HFFc6 (cell line): Measurements from ENCODE around the gene ARHGAP23. TPM values are rescaled to one million over a fixed set of nuclear protein-coding genes. Genes with fewer than 3 reads are reported as not detected.

Experiments used
- DNase-seq: peaks from one replicate; pipeline ENCODE4 v3.0.0-alpha.2; 2018
- H3K27ac Mint-ChIP-seq: 2 replicates; pipeline ENCODE4 v1.8.0; 2020; ENCODE audit warnings: mild to moderate bottlenecking, mixed read lengths
- H3K27me3 Mint-ChIP-seq: 2 replicates; pipeline ENCODE4 v1.8.0; 2021; ENCODE audit warnings: mild to moderate bottlenecking, moderate library complexity, mixed read lengths; ENCODE audit not compliant: insufficient read depth
- H3K36me3 Mint-ChIP-seq: 2 replicates; pipeline ENCODE4 v1.8.0; 2021; ENCODE audit warnings: low read depth, mixed read lengths
- H3K4me1 Mint-ChIP-seq: 2 replicates; pipeline ENCODE4 v1.8.0; 2020; ENCODE audit warnings: low read depth, mixed read lengths
- H3K4me3 Mint-ChIP-seq: 2 replicates; pipeline ENCODE4 v1.8.0; 2020; ENCODE audit warnings: mild to moderate bottlenecking, moderate library complexity, mixed read lengths
- H3K9me3 Mint-ChIP-seq: 2 replicates; pipeline ENCODE4 v1.8.0; 2020; ENCODE audit warnings: mild to moderate bottlenecking, mixed read lengths
- CTCF ChIP-seq: fragments of 200-600 bp; sonication (generic); IDR thresholded peaks from 2 replicates; pipeline ENCODE4 v1.5.0; 2021; ENCODE audit warnings: antibody characterized with exemption, mild to moderate bottlenecking
- total RNA-seq, 6 experiments: library from RNA; stranded (reverse); fragmentation: NEBNext Ultra II Directional; extraction: Animal tissue kit (Norgen Biotek cat#: 25700); gene quantifications; 2 replicates in 1 of 6; 3 replicates in 5 of 6; pipeline ENCODE4 v1.2.3, GENCODE V29; 2021

Gene ARHGAP23
- total RNA-seq, 6 experiments from 2014 or later, result 206 to 231 (median 224) TPM

- Mint-ChIP-seq H3K9me3 (no peaks in the 10 kb centered on the region), H3K36me3 (no peaks in the 10 kb centered on the region), H3K27me3 (peaks cover 33% of the 10 kb centered on the region), H3K4me3 (no peak overlapping the region), H3K27ac (no peak overlapping the region), H3K4me1 (peaks cover 15% of the 10 kb centered on the region)
- TF ChIP-seq CTCF, result no peak
- no peak for DNase-seq
Observed at GRCh38 chr17:38556239-38556638, 128.0 kb downstream of the ARHGAP23 start.

GRCh38 chr17:38557396-38557795 is 129.1 kb downstream of the ARHGAP23 start:
- Mint-ChIP-seq H3K4me3 (peak overlapping the region; percentile 77), H3K4me1 (peaks cover 12% of the 10 kb centered on the region), H3K36me3 (no peaks in the 10 kb centered on the region), H3K9me3 (no peaks in the 10 kb centered on the region), H3K27me3 (peaks cover 28% of the 10 kb centered on the region), H3K27ac (no peak overlapping the region)
- no peak for DNase-seq
- no peak for TF ChIP-seq CTCF

GRCh38 chr17:38557836-38558727 is 129.8 kb downstream of the ARHGAP23 start:
- Mint-ChIP-seq H3K9me3 (no peaks in the 10 kb centered on the region), H3K27ac (no peak overlapping the region), H3K27me3 (peaks cover 27% of the 10 kb centered on the region), H3K4me3 (peak overlapping the region; percentile 77), H3K4me1 (peaks cover 12% of the 10 kb centered on the region), H3K36me3 (no peaks in the 10 kb centered on the region)
- TF ChIP-seq CTCF, result peak; percentile 91
- DNase-seq, result peak; percentile 90

- peak overlapping the region; percentile 77 for H3K4me3 Mint-ChIP-seq
- no peak overlapping the region for H3K27ac Mint-ChIP-seq
- H3K9me3 Mint-ChIP-seq, result no peaks in the 10 kb centered on the region
Observed at GRCh38 chr17:38558728-38559050, 130.4 kb downstream of the ARHGAP23 start.

GRCh38 chr17:38559051-38559879 is 131.0 kb downstream of the ARHGAP23 start:
- Mint-ChIP-seq H3K36me3 (no peaks in the 10 kb centered on the region), H3K27ac (no peak overlapping the region), H3K9me3 (no peaks in the 10 kb centered on the region), H3K4me1 (peaks cover 10% of the 10 kb centered on the region), H3K4me3 (peak overlapping the region; percentile 77), H3K27me3 (peaks cover 21% of the 10 kb centered on the region)
- peak; percentile 48 for DNase-seq
- TF ChIP-seq CTCF, result no peak

More at GRCh38 chr17:38558728-38559050, 130.4 kb downstream of the ARHGAP23 start:
- DNase-seq, result no peak
- H3K36me3 Mint-ChIP-seq, result no peaks in the 10 kb centered on the region
- H3K27me3 Mint-ChIP-seq, result peaks cover 22% of the 10 kb centered on the region
- TF ChIP-seq CTCF, result no peak
- peaks cover 12% of the 10 kb centered on the region for H3K4me1 Mint-ChIP-seq
